Stimulated activated CD8-positive, alpha-beta memory T cell treated with anti-CD3 and anti-CD28 coated beads, Interleukin-15, amount 100 ng/mL, for 48 hours (primary cell): ENCODE measurements around the gene GP9.

ENCODE experiments used
- DNase-seq, 2 donors: peaks; one replicate each; pipeline ENCODE4 v3.0.0-alpha.2; 2020; ENCODE audit warnings: low read depth in 2 of 2

The GP9 gene

DNA sequence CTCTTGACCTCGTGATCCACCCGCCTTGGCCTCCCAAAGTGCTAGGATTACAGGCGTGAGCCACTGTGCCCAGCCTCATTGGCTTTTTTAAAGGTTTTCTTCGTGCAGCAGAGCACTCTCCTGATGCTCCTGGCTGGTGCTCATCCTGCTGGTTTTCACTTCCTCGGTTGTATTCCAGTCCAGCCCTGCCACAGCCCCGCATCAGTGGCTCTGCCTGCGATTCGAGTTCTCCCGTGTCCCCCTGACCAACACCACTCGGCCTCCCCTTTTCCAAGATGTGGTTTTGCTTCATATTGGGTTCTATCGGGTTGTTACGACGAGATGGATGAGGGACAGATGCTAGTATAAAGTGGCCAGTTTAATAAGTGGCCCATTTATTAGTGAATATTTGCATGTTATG is 31.7 kb upstream of the GP9 start:
- no peak for DNase-seq

DNA sequence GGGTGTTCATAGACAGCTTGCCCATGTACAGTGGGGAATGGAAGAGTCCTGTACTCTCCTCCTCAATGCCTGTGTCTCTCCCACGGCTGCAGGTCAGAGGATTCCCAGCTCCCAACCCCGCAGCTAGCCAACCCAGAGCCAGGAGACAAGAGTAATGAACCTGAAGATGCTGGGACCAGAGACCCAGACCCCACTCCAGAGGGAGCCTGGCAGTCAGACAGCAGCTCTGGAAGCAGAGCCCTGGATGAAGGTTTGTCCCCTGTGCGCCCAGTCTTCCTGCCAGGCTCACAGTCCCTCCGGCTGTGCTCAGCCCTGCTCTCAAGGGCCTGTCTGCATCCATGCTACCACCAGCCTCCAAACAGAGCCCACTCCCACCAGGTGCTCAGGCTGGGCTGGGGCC is 30.0 kb upstream of the GP9 start:
- DNase-seq: no peak

DNA sequence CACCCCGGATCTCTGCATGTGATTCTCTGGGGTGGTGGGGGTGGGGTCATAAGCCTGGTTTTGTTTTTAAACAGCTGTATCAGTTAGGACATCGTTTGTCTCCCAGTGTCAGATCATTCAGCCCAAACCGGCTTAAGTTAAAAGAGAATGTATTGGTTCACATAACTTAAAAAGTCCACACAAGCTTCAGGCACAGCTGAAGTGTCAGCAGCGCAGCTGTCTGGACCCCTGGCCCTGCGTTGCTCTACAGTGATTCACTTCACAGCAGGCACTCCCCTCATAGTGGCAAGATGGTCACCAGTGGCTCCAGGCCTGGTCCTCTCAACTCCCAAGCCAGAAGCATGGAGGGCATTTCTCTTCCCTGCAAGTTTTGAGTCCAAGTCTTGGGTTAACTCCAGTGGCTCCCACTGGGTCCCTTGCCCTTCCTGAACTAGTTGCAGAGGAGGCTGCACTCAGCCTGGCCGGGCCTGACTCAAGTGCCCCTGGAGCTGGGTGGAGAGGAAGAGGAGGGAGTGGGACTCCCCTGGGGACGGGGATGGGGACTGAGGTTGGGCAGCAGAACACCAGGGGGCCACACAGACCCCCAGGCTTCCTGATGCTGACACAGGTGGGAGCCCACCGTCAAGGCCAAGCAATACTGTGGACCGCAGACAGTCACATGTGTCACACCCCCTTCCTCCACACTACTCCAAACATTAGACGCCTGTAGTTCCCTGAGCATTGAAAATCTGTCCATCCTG is 28.9 kb upstream of the GP9 start:
- DNase-seq: no peak

DNA sequence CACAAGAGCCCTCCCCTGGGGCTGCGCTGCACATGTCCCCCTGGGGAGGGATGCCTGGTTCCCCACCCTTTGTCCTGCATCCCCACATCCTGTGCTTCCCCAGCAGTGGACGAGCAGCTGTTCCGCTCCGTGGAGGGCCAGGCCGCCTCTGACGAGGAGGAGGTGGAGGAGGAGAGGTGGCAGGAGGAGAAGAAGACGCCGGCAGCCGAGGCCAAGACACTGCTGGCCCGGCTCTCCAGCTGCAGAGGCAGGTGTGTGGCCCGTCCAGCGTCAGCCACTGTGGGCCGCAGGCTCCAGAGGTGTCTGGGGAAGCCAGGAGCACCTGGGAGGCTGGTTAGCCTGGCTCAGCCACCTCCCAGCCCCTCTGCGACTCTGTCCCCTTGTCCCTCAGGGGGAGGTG is 27.9 kb upstream of the GP9 start:
- no peak for DNase-seq

DNA sequence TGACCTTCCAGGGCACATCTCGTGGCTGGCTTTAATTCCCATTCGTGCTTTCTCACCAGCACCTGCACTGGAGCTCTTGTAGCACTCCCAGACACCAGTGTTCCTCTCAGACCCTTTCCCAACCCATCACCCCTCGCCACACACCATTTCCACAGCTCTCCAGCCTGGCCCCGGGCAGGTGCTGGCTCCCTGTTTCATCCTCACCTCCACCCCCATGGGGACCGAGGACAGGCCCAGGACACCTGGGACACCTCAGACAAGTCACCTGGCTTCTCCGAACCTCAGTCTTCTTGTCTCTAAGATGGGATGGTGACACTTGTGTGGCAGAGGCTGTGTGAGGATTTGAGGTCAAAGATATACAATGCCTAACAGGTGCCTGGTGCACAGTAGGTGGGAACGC is 27.4 kb upstream of the GP9 start:
- DNase-seq: no peak

DNA sequence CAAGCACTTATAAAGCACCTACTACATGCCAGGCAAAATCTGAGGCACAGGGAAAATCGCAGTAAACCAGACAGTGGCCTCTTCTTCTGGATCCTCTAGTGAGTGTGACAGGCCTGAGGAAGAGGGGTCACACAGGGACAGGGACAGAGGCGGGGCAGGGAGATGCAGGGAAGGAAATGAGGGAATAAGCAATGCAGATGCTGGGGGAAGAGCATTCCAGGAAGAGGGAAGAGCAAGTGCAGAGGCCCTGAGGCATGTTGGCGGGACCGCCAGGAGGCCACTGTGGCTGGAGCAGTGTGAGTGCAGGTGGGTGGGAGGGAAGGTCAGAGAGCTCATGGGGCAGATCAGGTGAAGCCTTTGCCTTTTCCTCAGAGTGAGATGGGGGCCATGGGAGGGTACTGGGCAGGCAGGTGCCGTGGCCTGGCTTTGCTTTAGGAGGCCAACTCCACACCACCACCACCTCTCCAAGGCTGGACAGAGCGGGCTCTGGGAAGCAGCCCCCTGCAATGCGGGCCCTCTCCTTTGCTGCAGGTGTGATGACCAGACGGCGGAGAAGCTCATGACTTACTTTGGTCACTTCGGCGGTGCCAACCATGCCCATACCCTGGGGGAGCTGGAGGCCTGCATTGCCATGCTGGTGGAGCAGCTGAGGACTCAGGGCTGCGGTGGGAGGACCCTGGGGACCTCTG is 26.8 kb upstream of the GP9 start:
- DNase-seq: no peak

DNA sequence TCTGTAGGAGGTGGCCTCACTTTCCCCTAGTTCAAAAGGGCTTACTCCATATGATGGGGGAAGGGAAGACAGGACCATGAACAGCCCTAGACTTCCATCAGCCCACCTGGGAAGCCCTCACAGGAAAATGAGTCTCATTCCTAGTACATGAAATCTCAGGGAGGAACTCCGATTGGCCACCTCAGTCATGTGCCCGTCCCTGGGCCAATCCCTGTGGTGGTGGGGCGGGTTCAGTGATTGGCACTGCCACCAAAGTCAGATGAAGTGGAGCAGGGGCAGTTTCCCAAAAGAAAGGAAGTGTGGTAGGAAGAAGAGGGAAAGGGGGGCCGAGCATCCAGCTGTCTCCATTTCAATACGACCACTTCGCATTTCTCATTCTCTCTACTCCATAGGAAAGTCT is 25.9 kb upstream of the GP9 start:
- no peak for DNase-seq

DNA sequence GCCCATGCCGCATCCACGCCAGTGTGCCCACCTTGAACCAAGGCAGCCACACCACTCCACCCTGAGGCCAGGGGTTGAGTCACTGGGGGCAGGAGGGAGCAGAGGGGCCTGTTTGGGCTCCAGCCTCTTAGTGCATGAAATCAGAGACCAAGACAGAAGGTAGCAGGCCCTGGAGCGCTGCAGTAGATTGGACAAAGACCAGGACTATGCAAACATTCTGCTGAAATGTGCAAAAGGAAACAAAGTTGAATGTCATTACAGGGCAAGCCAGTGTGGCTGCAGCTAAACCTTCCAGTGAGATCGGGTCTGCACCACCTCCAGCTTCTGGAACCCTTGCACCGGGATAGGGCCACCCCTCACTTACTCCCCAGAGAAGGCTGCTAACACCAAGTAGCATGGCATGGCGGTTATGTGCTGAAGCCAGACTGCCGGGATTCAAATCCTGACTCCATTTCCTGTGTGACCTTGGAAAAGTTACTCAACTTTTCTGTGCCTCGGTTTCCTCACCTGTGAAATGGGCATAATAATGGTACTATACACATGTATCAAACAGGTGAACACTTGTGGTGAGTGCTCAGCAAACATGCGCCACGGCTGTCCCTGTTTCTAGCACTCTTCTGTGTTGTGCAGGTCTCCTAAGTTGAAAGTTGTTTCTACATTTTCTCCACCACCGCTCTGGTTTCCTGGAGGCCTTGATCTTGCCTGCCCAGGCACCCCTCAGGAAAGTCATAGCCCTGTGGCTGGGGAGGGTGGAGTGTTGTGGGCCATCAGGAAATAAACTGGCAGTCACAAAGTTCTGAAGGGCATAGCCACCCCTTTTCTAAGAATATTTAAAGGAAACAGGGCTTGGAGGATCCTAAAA is 25.0 kb upstream of the GP9 start:
- DNase-seq: no peak

DNA sequence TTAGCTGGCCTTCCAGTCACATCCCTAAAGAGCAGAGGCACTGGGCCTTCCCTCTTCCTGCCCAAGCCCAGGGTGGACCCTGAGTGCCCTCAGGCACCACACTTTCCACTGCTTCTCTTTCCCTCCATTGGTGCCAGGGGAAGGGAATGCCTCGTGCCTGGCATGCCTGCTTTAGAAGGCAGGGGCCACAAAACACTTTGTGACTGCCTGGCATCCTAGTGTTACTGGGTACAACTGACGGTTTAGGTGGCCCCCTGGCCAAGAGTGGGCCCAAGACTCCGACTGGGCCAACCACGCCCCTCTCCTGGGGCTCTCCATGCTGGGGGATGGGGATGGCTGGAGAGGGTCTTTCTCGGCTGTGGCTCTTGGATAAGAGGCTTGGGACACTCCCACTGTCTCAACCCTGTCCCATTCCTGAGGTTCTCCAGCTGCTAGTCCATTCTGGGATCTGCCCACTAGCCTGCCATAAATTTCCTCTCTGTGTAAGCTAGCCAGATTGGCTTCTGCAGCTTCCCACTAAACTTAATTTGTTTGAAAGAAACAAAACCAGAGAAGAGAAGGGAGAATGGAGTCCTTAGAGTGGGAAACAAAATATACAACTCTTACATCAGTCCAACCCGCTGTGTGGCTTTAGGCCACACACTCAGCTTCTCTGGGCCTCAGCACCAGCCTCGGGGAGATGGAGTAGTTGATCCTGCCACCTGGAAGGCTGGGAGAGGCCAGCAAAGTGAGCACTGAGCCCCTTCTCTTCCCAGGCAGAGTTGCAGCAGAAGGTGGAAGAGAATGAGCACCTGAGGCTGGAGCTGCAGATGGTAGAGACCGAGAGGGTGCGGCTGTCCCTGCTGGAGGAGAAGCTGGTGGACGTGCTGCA is 24.1 kb upstream of the GP9 start:
- DNase-seq: no peak

DNA sequence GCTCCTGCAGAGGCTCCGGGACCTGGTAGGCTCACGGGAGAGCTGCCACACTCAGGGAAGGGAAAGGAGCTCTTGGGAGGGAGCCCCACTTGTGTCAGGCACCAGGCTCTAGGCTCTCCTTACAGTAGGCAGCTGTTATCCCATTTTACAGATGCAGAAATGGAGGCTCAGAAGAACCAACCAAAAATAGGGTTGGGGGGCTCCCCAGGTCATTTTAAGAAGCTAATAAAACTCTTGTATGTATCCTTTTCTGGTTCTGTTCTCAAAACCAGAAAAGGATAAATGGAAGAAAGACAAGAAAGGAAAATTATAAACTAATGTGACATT is 23.5 kb upstream of the GP9 start:
- DNase-seq: no peak

DNA sequence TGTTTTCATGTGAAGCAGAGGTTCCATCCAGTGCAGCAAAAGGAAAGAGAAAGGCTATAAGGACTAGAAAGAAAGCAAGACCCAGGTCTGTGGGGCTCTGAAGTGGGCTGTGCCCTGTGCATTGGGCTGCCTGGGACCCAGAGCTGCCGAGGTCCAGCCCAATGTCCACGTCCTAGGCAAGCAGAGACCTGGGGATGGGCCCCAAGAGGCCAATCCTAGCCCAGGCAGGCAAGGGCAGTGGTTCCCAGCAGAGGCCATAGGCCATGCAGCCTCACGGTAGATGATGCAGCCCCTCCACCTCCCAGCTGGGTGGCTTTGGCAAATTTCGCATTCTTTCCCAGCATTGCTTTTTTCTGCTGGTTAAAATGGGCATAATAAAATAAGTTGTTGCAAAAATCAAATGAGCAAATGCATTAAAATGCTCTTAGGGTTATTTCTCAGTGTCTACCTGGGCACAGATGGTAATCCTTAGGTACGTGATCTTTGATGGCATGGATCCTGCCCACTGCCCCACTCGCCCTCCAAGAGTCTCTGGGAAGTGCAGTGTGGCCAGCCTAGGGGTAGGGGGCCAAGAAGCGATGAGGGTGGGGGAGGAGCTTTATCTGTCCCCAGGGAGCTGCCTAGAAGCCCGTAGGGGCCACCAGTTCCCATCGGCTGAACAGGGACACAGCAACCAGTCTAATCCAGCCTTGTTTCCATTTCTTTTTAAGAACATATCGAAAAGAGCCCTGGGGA is 22.3 kb upstream of the GP9 start:
- no peak for DNase-seq

DNA sequence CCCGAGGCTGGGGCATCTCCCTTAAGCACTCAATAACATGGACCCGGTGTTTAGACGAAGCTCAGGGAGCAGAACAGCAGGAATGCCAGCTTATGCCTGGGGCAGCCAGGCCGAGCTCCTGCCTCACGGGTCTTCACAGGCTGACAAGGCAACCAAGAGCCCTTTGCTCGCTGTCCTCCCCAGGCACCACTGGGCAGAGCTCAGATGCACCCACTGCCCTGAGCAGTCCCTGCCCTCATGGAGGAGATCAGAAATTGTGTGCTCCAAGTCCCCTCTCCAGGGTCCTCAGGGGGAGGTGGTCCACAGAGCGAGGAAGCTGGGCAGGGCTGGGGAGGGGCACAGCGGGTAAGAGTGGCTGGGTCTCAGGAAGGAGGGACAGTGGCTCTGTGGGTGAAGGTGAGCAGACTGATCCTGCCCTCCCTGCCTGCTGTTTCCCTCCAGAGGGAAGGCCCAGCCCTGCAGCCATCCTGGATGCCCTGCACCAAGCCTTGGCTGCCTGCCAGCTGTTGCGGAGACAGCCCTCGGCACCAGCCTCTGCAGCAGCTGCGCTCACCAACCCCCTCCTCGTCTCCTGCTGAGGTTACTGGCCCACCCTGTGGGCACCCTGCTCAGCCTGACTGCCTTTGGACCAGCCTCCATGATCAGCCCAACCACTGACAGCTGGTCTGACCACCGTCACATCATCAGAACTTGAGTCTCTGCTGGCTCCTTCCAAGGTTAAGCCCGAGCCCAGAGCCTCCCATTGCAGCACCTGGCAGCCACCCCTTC is 21.1 kb upstream of the GP9 start:
- DNase-seq: no peak

DNA sequence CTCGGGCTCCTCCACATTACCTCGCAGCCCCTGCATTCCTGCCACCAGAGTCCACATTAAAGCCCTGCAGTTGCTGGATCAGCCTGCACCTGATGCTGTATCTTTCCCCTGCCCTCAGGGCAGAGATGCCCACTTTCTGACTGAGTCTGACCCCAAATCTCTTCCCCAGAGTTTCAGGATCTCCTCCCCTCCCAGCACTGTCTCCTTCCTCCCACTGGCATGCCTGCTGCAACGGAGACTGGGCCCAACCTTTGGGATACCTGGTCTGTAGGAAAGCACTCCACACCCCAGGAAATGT is 20.6 kb upstream of the GP9 start:
- DNase-seq: no peak

DNA sequence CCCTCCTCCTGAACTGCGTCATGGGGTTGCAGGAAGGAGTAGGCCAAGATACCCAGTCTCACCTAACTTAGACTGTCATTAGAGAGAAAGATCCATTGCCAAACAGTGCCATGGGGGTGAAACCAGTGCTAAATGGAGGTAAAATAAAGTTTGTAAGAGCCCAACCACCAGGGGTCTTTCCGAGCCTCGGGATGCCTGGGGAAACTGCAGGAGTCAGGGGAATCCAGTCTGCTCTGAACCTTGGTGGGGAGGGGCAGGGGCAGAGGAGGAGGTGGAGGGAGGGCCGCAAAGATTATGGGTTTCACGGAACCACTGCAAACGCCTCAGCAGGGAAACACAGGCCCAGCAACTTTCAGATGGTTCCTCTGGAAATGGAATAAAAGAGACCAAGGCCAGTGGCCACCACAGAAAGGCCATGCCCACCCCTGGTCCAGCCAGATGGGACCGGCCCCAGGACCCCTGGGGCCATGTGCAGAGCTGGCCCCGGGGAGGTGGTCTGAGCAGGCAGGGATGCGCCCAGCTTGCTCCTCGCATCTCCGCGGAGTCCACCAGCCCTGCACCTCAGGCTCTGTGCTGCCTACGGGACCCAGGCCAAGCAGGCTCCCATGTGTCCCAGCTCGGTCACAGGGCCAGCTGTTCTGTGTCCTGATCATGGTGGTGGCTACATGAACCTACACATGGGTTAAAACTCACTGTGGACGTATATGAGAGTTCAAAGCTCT is 19.8 kb upstream of the GP9 start:
- DNase-seq: no peak

DNA sequence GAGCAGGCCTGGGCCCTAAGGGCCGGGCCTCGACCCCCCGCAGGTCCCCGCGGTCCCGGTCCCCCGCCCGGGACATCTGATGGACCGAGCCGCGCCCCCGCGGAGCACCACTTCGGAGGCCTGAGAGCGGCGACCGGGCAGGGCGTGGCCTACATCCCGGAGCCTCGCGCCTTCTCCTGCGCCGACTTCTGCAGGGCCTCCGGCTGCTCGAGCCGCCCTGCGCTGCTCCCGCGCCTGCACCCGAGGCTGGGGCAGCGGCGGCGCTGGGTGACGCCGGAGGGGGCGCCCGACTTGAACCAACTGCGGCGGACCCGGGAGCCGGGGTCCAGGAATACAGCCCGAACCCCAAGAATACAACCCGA is 14.9 kb upstream of the GP9 start:
- peak in 1 of 2 donors; percentile 46 for DNase-seq

DNA sequence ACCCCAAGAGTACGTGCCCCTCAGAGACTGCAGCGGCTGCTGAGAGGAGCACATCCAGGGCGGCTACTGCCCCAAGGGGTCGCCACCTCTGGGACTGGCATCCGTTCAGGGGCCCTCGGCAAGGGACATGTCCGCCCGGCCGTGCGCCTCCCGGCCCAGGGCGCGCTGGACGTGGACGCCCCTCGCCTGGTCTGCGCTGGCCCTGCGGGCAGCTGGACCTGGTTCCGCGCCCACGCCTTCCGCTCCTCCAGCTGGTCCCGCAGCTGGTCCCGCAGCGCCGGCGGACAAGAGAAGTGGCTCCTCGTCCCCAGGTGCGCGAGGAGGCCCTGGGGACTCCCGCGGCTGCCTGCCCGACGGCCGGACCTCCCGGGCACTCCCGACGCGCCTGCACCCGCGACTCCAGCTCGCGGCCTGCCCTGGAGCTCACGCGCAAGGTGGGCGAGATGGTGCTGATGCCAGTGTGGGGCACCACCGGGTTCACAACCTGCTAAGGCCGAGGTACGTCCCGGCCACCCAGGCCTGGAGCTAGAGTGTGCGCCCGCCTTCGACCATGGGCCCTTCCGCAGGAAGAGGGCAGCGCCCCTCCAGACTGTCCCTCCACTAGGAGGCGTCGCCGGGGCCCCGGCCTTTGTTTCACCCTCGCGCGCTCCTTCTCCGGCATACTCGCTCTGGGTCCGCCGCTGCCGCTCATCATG is 14.4 kb upstream of the GP9 start:
- no peak for DNase-seq

DNA sequence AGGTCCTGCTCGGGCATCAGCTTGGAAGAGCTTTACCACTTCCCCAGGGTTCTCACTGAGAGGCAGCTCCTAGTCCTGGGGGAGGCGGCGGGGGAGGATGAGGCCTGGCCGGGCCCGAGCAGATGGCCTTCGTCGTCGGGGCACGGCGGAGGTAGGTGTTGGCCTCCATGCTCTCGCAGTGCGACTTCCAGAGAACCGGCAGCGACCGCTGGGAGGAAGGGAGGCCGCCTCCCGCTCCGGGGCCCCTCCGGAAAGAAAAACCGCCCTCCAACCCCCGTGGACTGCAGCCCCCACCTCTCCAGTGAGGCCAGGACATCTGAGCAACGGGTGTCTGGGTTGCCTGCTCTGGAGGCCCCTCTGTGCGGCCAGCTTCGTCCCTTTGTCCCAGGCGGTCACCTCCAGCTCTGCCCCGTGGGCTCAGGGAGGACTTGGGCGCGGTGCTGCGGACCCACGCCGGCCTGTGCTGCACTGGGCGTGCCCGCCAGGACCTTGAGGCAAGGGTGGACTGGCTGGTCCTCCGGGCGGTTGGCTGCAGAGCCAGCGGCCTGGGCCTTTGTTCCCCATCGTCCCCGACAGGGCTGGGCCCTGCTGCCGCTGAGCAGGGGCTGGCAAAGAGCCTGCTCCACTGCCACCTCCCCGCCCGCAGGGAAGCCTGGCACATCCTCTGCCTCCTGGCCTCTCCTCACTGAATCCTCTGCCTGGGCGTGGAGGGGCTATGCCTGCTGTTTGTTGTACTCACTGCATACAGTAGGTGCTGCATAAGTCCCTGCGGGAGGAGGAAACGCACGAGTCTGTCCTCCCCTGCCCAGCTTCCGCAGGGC is 13.6 kb upstream of the GP9 start:
- DNase-seq: no peak

DNA sequence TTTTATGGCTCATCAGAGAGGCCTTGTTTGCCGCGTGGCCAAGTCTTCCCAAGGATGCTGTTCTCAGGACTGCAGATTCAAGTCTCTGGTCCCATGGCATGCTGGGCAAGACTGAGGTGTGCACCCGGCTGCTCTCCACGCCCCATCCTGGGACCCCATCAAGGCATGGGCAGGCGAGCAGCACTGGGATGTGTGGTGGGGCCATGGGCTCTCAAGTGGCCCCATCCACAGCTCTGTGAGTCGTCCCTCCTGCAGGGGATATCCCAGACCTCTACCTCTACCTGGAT is 13.1 kb upstream of the GP9 start:
- DNase-seq: no peak
